GM12872 (cell line): ENCODE results near the gene TAF11L2.
"Not testable (repeated sequence)": the region's sequence is repeated elsewhere in the genome, so short reads cannot be mapped to it uniquely, and the experiment has no call there.

Experiments
- TF ChIP-seq, protein P1 (sequence below): IDR thresholded peaks from 3 replicates; pipeline ENCODE4 v1.5.1; 2011; ENCODE audit warnings: low read depth, mild to moderate bottlenecking, low read length, moderate library complexity; ENCODE audit not compliant: insufficient read depth

The TAF11L2 gene

DNA sequence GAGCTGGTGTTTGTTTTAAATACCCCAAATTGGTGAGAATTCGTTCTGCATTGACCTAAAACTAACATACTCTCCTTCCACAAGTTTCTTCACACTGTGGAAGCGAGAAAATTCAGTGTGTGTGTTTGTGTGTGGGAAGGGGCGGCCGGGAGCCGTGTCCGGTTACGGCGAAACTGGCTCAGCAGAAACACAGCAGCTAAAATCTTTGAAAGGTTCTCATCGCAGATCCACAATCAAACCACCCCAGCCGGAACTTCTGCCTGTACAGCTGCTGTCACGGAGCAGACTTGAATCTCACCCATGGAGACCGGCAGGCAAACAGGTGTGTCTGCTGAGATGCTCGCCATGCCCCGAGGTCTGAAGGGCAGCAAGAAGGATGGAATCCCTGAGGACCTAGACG is 20.0 kb downstream of the TAF11L2 start, which contains the start of gene TAF11L3:
TSS of gene TAF11L3 (plus strand) at position 301 of the 400 bp plus-strand sequence.
- TF ChIP-seq, protein P1, sequence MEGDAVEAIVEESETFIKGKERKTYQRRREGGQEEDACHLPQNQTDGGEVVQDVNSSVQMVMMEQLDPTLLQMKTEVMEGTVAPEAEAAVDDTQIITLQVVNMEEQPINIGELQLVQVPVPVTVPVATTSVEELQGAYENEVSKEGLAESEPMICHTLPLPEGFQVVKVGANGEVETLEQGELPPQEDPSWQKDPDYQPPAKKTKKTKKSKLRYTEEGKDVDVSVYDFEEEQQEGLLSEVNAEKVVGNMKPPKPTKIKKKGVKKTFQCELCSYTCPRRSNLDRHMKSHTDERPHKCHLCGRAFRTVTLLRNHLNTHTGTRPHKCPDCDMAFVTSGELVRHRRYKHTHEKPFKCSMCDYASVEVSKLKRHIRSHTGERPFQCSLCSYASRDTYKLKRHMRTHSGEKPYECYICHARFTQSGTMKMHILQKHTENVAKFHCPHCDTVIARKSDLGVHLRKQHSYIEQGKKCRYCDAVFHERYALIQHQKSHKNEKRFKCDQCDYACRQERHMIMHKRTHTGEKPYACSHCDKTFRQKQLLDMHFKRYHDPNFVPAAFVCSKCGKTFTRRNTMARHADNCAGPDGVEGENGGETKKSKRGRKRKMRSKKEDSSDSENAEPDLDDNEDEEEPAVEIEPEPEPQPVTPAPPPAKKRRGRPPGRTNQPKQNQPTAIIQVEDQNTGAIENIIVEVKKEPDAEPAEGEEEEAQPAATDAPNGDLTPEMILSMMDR, result not testable (repeated sequence)

DNA sequence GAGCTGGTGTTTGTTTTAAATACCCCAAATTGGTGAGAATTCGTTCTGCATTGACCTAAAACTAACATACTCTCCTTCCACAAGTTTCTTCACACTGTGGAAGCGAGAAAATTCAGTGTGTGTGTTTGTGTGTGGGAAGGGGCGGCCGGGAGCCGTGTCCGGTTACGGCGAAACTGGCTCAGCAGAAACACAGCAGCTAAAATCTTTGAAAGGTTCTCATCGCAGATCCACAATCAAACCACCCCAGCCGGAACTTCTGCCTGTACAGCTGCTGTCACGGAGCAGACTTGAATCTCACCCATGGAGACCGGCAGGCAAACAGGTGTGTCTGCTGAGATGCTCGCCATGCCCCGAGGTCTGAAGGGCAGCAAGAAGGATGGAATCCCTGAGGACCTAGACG is 23.5 kb downstream of the TAF11L2 start, which contains the start of gene TAF11L4:
TSS of gene TAF11L4 (plus strand) at position 301 of the 400 bp plus-strand sequence.
- TF ChIP-seq, protein P1, result not testable (repeated sequence)

DNA sequence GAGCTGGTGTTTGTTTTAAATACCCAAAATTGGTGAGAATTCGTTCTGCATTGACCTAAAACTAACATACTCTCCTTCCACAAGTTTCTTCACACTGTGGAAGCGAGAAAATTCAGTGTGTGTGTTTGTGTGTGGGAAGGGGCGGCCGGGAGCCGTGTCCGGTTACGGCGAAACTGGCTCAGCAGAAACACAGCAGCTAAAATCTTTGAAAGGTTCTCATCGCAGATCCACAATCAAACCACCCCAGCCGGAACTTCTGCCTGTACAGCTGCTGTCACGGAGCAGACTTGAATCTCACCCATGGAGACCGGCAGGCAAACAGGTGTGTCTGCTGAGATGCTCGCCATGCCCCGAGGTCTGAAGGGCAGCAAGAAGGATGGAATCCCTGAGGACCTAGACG is 26.9 kb downstream of the TAF11L2 start, which contains the start of gene TAF11L5:
TSS of gene TAF11L5 (plus strand) at position 301 of the 400 bp plus-strand sequence.
- TF ChIP-seq, protein P1, result not testable (repeated sequence)

DNA sequence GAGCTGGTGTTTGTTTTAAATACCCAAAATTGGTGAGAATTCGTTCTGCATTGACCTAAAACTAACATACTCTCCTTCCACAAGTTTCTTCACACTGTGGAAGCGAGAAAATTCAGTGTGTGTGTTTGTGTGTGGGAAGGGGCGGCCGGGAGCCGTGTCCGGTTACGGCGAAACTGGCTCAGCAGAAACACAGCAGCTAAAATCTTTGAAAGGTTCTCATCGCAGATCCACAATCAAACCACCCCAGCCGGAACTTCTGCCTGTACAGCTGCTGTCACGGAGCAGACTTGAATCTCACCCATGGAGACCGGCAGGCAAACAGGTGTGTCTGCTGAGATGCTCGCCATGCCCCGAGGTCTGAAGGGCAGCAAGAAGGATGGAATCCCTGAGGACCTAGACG is 30.3 kb downstream of the TAF11L2 start, which contains the start of gene TAF11L6:
TSS of gene TAF11L6 (plus strand) at position 301 of the 400 bp plus-strand sequence.
- TF ChIP-seq, protein P1, result not testable (repeated sequence)
